Fibroblast of lung (primary cell): Measurements from ENCODE around the gene STAC. TPM values are rescaled to one million over a fixed set of nuclear protein-coding genes. Genes with fewer than 3 reads are reported as not detected.

Source experiments
- DNase-seq, 2 donors: peaks; one replicate each; pipeline versions ENCODE4 v3.0.0 to v3.0.0-alpha.2; 2010; ENCODE audit warnings: low read depth in 2 of 2
- H2AFZ ChIP-seq: 2 replicates; pipeline ENCODE4 v1.5.1; 2012; ENCODE audit warnings: low read length, control low read depth, inconsistent platforms
- H3K27ac ChIP-seq: 2 replicates; pipeline ENCODE4 v1.5.1; 2011; ENCODE audit warnings: low read length, control low read depth; ENCODE audit not compliant: insufficient read depth
- H3K27me3 ChIP-seq: 2 replicates; pipeline ENCODE4 v1.5.1; 2011; ENCODE audit warnings: mild to moderate bottlenecking, low read length; ENCODE audit not compliant: control insufficient read depth, insufficient read depth
- H3K36me3 ChIP-seq: 2 replicates; pipeline ENCODE4 v1.5.1; 2011; ENCODE audit warnings: low read length; ENCODE audit not compliant: control insufficient read depth, insufficient read depth
- H3K4me1 ChIP-seq: 2 replicates; pipeline ENCODE4 v1.5.1; 2011; ENCODE audit warnings: low read length; ENCODE audit not compliant: control insufficient read depth, insufficient read depth; ENCODE audit errors: extremely low read depth
- H3K4me2 ChIP-seq: 2 replicates; pipeline ENCODE4 v1.5.1; 2011; ENCODE audit warnings: low read length, control low read depth; ENCODE audit not compliant: insufficient read depth; ENCODE audit errors: extremely low read depth
- H3K4me3 ChIP-seq, 4 experiments: fragments of 200-600 bp in 1 of 4; sonication (generic) in 1 of 4; replicated peaks in 1 of 4; 2 replicates each; pipeline ENCODE4 v1.5.1; 2011 to 2016; ENCODE audit warnings: low read length in 4 of 4, low read depth in 3 of 4, mild to moderate bottlenecking in 3 of 4, control low read depth in 2 of 4, inconsistent platforms in 1 of 4, mixed read lengths in 1 of 4; ENCODE audit not compliant: insufficient read depth in 1 of 4; ENCODE audit errors: control extremely low read depth in 1 of 4
- H3K79me2 ChIP-seq: 2 replicates; pipeline ENCODE4 v1.5.1; 2012; ENCODE audit warnings: mild to moderate bottlenecking, low read length, inconsistent platforms; ENCODE audit not compliant: control insufficient read depth, insufficient read depth
- H3K9ac ChIP-seq: 2 replicates; pipeline ENCODE4 v1.5.1; 2011; ENCODE audit warnings: mild to moderate bottlenecking, low read length, control low read depth; ENCODE audit not compliant: insufficient read depth
- H3K9me3 ChIP-seq: 2 replicates; pipeline ENCODE4 v1.5.1; 2012; ENCODE audit warnings: low read depth, low read length; ENCODE audit not compliant: control insufficient read depth, insufficient read depth
- H4K20me1 ChIP-seq: 2 replicates; pipeline ENCODE4 v1.5.1; 2011; ENCODE audit warnings: low read length; ENCODE audit not compliant: control insufficient read depth, insufficient read depth; ENCODE audit errors: extremely low read depth
- CTCF ChIP-seq, 2 donors: IDR thresholded peaks in 1 of 2; conservative IDR thresholded peaks in 1 of 2; 1 replicate in 1 of 2; 2 replicates in 1 of 2; pipeline ENCODE4 v1.5.1; 2011 to 2012; ENCODE audit warnings: low read length in 2 of 2, control low read depth in 1 of 2, inconsistent platforms in 1 of 2, low read depth in 1 of 2, mild to moderate bottlenecking in 1 of 2
- EZH2 ChIP-seq: IDR thresholded peaks from 2 replicates; pipeline ENCODE4 v1.5.1; 2012; ENCODE audit warnings: low read length, control low read depth, mild to moderate bottlenecking; ENCODE audit errors: missing control alignments
- polyA plus RNA-seq, 2 donors: library from polyadenylated mRNA; depleted of rRNA in 1 of 2; stranded (reverse) in 1 of 2; unstranded in 1 of 2; fragments of >200 nt; gene quantifications; 2 replicates each; pipeline ENCODE4 v1.2.1, GENCODE V29; 2011 to 2012; ENCODE audit warnings: missing spikeins in 1 of 2
- total RNA-seq: library from RNA; depleted of rRNA; stranded (reverse); fragments of >200 nt; gene quantifications from 2 replicates; pipeline ENCODE4 v1.2.1, GENCODE V29; 2014

STAC gene
- total and polyA plus RNA-seq, 2 donors (not counting 1 experiment from before 2014, with no cell fraction given) = 6.8 to 7.4 TPM

DNA sequence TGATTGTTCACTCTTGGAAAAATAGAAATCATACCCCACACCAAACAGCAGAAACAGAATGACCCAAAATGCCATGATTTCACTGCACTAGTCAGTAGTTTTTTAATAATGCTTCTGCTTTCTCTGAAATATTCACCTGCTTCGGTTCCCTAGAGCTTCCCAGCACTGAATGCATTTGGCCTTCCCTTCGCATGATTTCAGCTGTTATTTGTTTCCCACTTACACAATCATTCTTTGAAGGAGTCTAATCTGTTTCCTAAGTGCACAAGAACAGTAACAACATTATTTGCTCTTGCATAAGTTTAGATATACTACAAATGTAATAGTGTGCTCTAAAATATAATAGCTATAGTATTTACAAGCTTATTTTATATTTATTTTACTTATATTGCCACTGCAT lies 178.7 kb downstream of the STAC start:
- no peak overlapping the region for H2AFZ ChIP-seq
- H4K20me1 ChIP-seq = no peaks in the 10 kb centered on the region
- no peaks in the 10 kb centered on the region for H3K36me3 ChIP-seq
- no peak for DNase-seq
- no peaks in the 10 kb centered on the region for H3K79me2 ChIP-seq
- TF ChIP-seq EZH2 (no peak), CTCF (conservative IDR thresholded peaks at IDR 0.05 in 1 of 2, IDR thresholded peaks at IDR 0.05 in 1 of 2; ENCODE audit: low read depth in 1 of 2, low read length in 2 of 2) (no peak)
- H3K27me3 ChIP-seq = no peaks in the 10 kb centered on the region
- no peaks in the 10 kb centered on the region for H3K4me1 ChIP-seq
- no peak overlapping the region for H3K9ac ChIP-seq
- H3K27ac ChIP-seq = no peak overlapping the region
- H3K9me3 ChIP-seq = no peaks in the 10 kb centered on the region
- H3K4me3 ChIP-seq = no peak overlapping the region
- H3K4me2 ChIP-seq = no peak overlapping the region

DNA sequence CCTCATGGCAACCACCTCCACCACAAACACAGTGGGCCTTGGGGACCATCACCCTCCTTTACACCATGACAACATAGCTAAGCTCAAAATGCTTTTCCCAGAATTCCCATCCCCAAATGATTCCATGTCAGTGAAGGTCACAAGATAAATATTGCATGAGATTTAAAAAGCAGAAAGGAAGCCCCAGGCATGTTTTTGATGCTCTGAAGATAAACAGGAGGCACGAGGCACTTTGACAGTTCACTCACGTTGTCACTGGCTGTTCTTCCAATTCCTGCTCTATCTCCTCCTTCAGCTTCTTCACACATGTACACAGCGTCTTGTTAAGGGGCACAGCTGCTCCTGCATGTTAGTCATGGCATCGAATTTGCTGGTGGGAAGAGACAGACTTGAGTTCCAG lies 180.4 kb downstream of the STAC start:
- Histone ChIP-seq H3K36me3 (no peaks in the 10 kb centered on the region), H3K9me3 (no peaks in the 10 kb centered on the region), H4K20me1 (no peaks in the 10 kb centered on the region), H3K4me2 (no peak overlapping the region), H3K27me3 (no peaks in the 10 kb centered on the region), H2AFZ (no peak overlapping the region), H3K4me1 (no peaks in the 10 kb centered on the region), H3K9ac (no peak overlapping the region), H3K27ac (no peak overlapping the region), H3K4me3 (no peak overlapping the region), H3K79me2 (no peaks in the 10 kb centered on the region)
- TF ChIP-seq EZH2 = no peak
- TF ChIP-seq CTCF (conservative IDR thresholded peaks at IDR 0.05 in 1 of 2, IDR thresholded peaks at IDR 0.05 in 1 of 2; ENCODE audit: low read depth in 1 of 2, low read length in 2 of 2) = no peak
- no peak for DNase-seq

DNA sequence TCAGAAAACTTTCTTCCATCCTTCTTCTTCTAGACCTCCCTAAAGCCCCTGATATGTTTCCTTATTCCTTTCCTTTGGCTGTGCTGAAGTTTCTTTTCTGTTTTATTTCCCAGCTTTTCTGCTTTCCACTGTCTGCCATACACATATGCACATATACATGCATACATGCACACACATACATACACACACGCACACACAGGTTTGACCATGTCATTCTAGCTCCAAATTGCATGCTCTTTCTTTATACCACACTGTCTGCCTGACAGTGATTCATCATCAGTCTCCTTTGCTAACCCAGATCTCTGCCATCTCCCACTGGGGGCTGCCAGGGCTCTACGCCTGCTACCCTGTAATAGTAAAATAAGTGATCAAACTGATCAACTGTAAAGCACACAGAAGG lies 181.3 kb downstream of the STAC start:
- Histone ChIP-seq H4K20me1 (no peaks in the 10 kb centered on the region), H3K4me3 (no peak overlapping the region), H3K4me1 (no peaks in the 10 kb centered on the region), H3K27ac (no peak overlapping the region), H3K4me2 (no peak overlapping the region), H2AFZ (no peak overlapping the region), H3K27me3 (no peaks in the 10 kb centered on the region), H3K9ac (no peak overlapping the region), H3K79me2 (no peaks in the 10 kb centered on the region), H3K36me3 (no peaks in the 10 kb centered on the region), H3K9me3 (no peaks in the 10 kb centered on the region)
- no peak for DNase-seq
- TF ChIP-seq CTCF (conservative IDR thresholded peaks at IDR 0.05 in 1 of 2, IDR thresholded peaks at IDR 0.05 in 1 of 2; ENCODE audit: low read depth in 1 of 2, low read length in 2 of 2) = no peak
- TF ChIP-seq EZH2 = no peak
